Activated naive CD4-positive, alpha-beta T cell treated with Interleukin-2 at 50 U/mL for 16 hours (primary cell): ENCODE data around the gene BCAR3.
"Not testable (repeated sequence)": the region's sequence is repeated elsewhere in the genome, so short reads cannot be mapped to it uniquely, and the experiment has no call there.

Experiments used
- DNase-seq: peaks from one replicate; pipeline ENCODE4 v3.0.0-alpha.2; 2020

Gene BCAR3

DNA sequence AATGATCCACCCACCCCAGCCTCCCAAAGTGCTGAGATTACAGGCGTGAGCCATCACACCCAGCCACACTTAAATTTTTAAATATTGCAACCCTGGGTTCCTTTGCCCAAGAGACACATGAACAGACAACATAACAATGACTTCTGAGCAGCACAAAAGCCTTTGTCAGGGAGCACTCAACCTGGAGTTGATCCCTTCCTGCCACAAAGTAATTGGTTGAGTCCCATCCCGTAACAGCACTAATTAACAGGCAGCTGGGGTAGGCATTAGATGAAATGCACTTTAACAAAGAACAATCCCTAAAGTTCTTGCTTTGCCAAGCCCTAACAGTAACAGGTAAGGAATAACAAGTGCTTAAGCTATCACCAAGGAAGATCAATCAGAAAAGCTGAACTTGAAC, 5.9 kb upstream of the BCAR3 start:
- DNase-seq, result no peak

DNA sequence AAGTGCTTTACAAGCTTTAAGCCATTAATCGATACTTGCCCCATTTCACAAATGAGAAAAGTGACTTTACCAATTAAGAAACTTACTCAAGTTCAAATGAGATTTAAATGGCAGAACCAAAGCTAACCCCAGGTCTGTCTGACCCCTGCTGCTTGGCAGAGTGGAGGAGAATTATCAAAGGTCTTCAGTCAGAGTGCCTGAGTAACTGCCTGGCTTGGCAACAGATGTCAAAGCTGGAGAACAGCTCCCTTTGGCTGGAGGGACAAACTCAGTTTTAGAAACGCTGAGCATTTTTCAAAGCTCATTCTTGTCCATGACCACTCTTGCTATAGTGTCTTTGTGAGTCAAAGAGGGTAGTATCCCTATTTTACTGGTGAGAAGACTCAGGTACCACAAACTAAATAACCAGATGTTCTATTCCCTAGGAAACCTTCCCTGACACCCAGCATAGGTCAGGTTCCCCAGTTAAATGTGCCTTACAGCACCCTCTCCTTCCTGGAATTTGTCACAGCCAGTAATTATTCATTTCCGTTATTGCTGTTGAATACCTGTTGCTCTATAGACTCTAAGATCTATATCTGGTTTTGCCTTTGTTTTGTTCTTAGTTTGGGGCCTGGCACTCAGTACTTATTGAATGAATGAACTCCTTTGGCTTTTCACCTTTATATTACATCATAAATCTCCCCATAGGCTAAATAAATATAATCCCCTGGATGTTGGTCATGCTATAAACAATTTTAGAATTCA, 5.0 kb upstream of the BCAR3 start:
- DNase-seq, result no peak

- DNase-seq, result no peak
These were observed 4.3 kb upstream of the BCAR3 start for GRCh38 chr1:93685918-93686317.

DNA sequence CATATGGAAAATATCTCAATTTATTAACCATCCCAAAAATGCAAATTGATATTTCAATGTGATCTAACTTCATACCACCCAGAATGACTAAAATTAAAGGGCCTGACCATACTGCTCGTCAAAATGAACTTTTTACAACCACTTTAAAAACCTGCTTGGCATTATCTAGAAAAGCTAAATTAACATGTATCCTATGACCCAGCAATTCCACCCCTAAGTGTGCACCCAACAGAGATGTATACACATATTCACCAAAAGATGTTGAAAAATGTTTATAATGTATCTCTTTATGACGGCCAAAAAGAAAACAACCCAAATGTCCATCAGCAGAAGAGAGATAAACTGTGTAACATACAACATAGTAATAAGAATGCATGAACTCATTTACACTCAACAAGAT, 1.6 kb upstream of the BCAR3 start:
- DNase-seq, result no peak

DNA sequence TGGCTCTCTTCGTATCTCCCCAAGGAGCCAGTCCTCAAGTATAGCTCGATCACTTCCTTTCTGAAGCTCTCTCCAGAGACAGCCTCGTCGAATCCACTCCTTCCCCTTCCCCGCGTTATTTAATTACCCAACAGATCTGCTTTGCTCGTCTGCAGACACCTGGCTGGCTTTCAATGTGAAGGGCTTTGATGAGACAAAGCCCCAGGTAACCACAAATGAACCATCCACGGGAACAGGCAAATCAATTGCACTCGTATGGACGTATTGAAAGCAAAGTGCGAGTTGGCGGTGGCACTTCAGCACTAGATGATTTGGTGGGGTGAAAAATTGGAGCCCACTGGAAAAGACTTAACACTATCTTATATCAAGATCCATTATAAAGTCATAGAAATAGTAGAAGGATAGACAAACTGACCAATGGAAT, 364 bp upstream of the BCAR3 start:
- no peak for DNase-seq

DNA sequence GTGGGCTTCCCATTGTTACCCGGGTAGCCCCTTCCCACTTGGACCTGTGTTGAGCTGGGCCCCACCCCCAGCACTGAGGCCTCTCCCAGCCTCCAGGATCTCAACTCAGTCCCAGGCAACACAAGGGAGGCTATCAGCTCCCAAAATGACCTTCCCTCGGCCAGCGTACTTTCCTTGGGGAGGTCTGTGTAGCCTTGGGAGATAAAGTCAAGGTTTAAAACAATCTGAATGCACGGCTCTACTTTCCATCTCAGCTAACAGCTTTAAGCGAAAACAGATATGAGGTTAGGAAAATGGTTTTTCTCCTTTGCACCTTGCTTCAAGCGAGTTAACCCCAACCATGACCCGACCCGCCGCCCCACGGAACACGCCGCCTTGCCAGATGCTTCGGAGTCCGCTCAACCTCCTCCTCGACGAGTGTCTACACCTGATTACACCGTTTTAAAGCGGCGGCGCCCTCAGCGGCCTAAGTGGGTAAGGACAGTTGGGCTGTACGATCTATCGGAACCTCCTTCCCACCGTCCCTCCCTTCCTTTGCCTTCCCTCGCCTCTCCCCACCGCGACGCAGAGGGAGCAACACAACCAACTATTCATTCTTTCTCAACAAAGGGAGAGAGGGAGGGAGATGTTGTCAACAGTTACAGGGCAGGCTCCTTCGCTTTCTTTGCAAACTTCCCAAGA, 1.1 kb downstream of the BCAR3 start:
- DNase-seq, result peak; percentile 40

DNA sequence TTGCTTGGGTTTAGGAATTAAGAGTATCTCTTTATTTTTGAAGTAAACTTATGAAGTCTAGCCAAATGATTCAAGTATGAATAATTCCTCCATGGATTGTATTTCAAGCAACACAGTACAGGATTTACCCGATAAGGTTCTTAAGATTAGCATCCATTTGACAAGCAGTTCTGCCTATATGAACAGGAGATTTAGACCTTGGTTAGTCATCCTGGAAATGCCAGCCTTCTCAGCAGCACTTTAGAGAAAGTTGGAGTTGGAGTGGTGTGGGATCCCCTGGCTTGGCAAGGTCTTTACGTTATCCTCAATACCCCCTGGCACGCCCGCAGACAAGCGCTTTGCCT, 1.6 kb downstream of the BCAR3 start:
- DNase-seq, result no peak

DNA sequence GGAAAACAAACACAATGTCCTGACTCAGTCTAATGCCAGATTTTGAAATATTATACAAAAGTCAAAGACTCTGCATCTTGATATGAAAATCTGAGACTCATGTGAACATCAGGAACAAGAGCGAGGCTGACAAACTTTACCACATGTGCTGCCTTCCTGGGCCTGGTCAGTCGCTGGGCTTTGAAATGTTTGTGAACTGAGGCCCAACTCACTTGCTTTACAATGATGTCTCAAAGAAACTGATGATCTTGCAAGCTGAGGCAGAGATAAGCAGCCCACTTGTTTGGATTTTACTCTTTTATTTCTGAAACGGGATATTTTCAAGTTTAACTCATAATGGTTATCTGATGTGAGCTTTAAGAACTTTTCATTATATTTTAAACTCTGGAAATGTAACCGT, 2.1 kb downstream of the BCAR3 start:
- no peak for DNase-seq

- DNase-seq, result no peak
These were observed 2.6 kb downstream of the BCAR3 start for GRCh38 chr1:93678946-93679480.

DNA sequence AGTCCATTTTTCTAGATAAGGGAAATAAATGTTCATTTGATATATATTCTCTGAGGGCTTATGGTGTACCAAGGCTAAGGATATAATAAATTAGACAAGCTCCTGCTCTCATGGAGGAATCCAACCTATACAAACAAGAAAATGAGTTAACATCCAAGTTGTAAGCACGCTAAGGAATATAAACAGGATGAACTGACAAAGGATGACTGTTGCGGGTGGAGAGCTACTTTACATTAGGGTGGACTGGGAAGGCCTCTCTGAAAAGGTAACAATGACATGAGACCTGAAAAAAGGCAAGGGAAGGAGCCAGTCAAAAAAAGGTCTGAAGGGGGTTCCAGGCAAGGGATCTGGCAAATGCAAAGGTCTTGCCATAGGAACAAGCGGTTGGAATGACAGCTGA, 3.1 kb downstream of the BCAR3 start:
- DNase-seq, result no peak

- no peak for DNase-seq
These were observed 3.9 kb downstream of the BCAR3 start for GRCh38 chr1:93677729-93678128.

- DNase-seq, result no peak
These were observed 5.2 kb downstream of the BCAR3 start for GRCh38 chr1:93676427-93676826.

DNA sequence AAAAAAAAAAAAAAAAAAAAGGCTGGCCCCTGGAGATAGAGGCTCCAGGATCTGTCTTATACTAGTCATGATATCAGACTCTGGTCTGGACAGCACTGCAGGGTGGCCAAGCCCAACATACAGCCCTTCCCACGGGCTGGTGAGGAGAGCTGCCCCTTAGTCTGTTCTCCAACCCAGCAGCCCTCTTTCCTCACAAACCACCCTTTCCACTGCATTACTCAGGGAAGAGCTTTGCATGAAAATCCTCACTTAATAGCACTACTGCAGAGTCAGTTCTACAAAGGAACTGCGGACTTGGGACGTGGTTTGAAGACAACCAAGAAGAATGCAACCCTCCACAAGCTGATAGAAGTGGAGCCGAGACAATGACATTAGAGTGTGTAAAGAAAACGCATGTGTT, 5.7 kb downstream of the BCAR3 start:
- no peak for DNase-seq

DNA sequence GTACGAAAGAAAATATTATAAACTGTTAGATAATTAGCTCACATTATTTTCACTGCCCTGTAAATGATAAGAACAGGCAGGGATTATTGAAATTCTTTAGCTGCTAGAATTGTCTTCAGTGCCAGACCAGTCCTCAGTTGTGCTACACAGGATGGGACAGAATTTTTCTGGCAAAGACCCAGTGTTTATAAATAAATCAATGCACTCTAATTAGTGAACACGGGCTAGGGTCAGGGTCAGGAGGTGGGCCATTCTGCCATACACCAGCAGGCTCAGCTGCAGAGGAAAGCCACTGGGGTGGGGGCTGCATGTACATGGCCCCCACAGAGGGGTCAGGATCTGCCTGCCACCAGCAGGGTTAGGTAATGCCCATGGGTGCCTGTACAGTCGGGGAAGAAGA, 6.4 kb downstream of the BCAR3 start:
- DNase-seq, result no peak

DNA sequence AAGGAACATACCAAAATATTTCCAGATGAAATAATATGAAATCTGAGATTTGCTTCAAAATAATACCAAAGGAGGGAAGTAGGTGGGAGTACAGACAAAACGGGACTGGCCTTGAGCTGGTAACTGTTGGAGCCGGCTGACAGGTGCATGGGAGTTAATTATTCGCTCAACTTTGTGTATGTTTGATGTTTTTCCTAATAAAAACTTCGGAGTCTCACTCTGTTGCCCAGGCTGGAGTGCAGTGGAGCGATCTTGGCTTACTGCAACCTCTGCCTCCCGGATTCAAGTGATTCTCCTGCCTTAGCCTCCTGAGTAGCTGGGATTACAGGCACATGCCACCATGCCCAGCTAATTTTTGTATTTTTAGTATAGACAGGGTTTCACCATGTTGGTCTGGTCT, 7.6 kb downstream of the BCAR3 start:
- not testable (repeated sequence) for DNase-seq

DNA sequence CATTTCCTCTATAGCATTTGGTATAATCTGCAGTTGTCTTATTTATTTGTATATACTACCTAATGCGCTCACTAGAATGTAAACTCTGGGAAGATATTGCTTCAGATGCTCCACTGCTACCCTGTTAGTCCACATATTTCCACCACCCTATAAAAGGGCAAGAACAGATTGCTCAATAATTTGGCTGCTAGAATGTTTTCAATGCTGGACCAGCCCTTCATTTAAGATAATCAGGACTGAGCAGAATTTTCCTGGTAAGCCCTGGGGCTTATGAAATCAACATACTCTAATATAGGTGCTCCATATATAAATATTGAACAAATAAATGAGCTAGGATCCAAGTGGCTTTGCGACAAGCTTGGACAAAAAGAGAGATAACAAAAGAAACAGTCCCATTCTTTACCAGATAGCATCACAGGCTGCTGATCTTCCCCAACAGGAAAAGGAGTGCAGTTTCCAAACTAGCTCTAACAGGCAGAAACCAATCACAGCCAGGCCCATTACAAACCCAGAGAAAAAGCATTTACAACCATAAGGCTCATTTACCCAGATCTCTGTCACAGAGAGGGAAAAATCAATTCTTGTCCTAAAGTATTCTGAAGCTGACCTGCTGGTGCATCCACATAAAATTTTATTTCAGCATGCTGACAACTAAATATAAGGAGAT, 8.3 kb downstream of the BCAR3 start:
- DNase-seq, result no peak

- no peak for DNase-seq
These were observed 9.0 kb downstream of the BCAR3 start for GRCh38 chr1:93672477-93673162.

GRCh38 chr1:93672069-93672468, 9.6 kb downstream of the BCAR3 start:
- no peak for DNase-seq

GRCh38 chr1:93671099-93671621, 10.5 kb downstream of the BCAR3 start:
- DNase-seq, result no peak

- DNase-seq, result no peak
These were observed 11.5 kb downstream of the BCAR3 start for GRCh38 chr1:93670141-93670540.

GRCh38 chr1:93669369-93669768, 12.3 kb downstream of the BCAR3 start:
- DNase-seq, result no peak

DNA sequence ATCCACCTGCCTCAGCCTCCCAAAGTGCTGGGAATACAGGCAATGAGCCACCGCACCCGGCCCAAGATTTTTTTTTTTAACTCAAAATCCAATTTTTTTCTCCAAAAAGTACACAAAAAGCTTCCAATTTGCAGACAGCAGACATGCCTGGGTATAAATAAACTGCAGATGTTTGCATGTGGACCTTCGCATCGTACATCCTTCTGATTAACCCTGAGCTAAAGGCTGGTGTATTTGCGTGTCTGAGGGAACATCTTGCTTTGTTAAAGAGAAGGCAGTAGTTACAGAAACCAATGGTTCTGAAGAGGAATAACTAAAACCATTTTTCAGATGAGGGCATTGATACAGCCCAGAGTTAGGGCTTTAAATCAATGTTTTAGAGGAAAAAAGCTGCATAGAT, 12.7 kb downstream of the BCAR3 start:
- no peak for DNase-seq

DNA sequence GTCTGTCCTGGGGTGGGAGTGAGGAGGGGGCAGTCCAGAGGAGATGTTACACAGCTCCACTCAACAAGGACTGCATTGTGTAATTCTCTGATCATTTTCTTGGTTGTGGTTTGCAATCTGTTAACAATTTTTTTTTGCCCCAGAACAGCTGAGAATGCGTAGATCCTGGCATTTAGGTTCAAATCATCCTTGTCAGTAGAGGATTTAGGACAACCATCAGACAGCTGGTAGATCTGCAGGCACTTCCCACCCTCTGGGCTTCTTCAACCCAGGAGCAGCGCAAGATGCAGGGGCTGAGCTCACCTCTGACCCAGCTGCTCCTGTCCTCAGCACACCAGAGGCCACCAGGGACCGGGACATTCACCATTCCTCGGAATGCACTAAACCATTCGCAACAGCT, 13.5 kb downstream of the BCAR3 start:
- no peak for DNase-seq
